WTC11 (cell line): Measurements from ENCODE around the gene ZC3H8. TPM values are rescaled to one million over a fixed set of nuclear protein-coding genes. Genes with fewer than 3 reads are reported as not detected.

ENCODE experiments used
- ATAC-seq: fragments of 200-7000 bp; cut with Tn5 transposase; 2 replicates; pipeline ENCODE4 v1.10.0; 2021; ENCODE audit warnings: mild to moderate bottlenecking, moderate library complexity
- CTCF ChIA-PET: fragments of 300-600 bp; sonication (Branson Sonifier 250); formaldehyde crosslinking; loops from one replicate; lab custom pipeline; 2021; ENCODE audit warnings: antibody characterized with exemption; lab: Charles Lee
- POLR2A ChIA-PET: fragments of 350-600 bp; sonication (Branson Sonifier 250); formaldehyde crosslinking; loops from one replicate; lab custom pipeline; 2021; ENCODE audit warnings: antibody characterized with exemption; lab: Charles Lee
- DNase-seq: peaks from one replicate; pipeline ENCODE4 v3.0.0; 2021; ENCODE audit warnings: low spot score
- H3K27ac Mint-ChIP-seq: 2 replicates; pipeline ENCODE4 v1.8.0; 2021; ENCODE audit warnings: mixed read lengths
- H3K27me3 Mint-ChIP-seq: 2 replicates; pipeline ENCODE4 v1.8.0; 2021; ENCODE audit warnings: low read depth, mild to moderate bottlenecking, moderate library complexity, mixed read lengths
- H3K36me3 Mint-ChIP-seq: 2 replicates; pipeline ENCODE4 v1.8.0; 2021; ENCODE audit warnings: mixed read lengths
- H3K4me1 Mint-ChIP-seq: 2 replicates; pipeline ENCODE4 v1.8.0; 2022; ENCODE audit warnings: mixed read lengths
- H3K4me3 Mint-ChIP-seq: 2 replicates; pipeline ENCODE4 v1.8.0; 2021; ENCODE audit warnings: mild to moderate bottlenecking, moderate library complexity, mixed read lengths
- H3K9me3 Mint-ChIP-seq: 2 replicates; pipeline ENCODE4 v1.8.0; 2021; ENCODE audit warnings: mixed read lengths
- CREB1 ChIP-seq: sonication (generic); formaldehyde crosslinking; IDR thresholded peaks from 2 replicates; pipeline ENCODE4 v1.8.0; 2023; ENCODE audit warnings: mild to moderate bottlenecking, missing genetic modification reagents
- EMX1 ChIP-seq: fragments of 250-450 bp; sonication (Bioruptor Pico); IDR thresholded peaks from 2 replicates; pipeline ENCODE4 v1.8.0; 2021; ENCODE audit warnings: mild to moderate bottlenecking
- ESRRA ChIP-seq: sonication (generic); formaldehyde crosslinking; IDR thresholded peaks from 2 replicates; pipeline ENCODE4 v1.8.1; 2022; ENCODE audit warnings: mild to moderate bottlenecking, missing genetic modification reagents, borderline replicate concordance
- IRF2 ChIP-seq: sonication (generic); formaldehyde crosslinking; IDR thresholded peaks from 2 replicates; pipeline ENCODE4 v1.8.0; 2022; ENCODE audit warnings: low read depth, missing genetic modification reagents, borderline replicate concordance
- PRRX2 ChIP-seq: fragments of 250-450 bp; sonication (Bioruptor Pico); IDR thresholded peaks from 2 replicates; pipeline ENCODE4 v1.8.0; 2021; ENCODE audit warnings: mild to moderate bottlenecking
- TCF7 ChIP-seq: sonication (generic); formaldehyde crosslinking; IDR thresholded peaks from 2 replicates; pipeline ENCODE4 v1.8.0; 2022; ENCODE audit warnings: mild to moderate bottlenecking, low read depth, missing genetic modification reagents, moderate library complexity
- total RNA-seq: library from RNA; stranded (reverse); gene quantifications from 3 replicates; pipeline ENCODE4 v1.2.3, GENCODE V29; 2021
- TF ChIP-seq, protein P1 (sequence below): fragments of 250-450 bp; sonication (Bioruptor Pico); IDR thresholded peaks from 2 replicates; pipeline ENCODE4 v2.1.2; 2022; ENCODE audit warnings: mild to moderate bottlenecking, moderate library complexity
- TF ChIP-seq, protein P2 (sequence below): fragments of 200-600 bp; IDR thresholded peaks from 2 replicates; pipeline ENCODE4 v1.8.0; 2022; ENCODE audit warnings: antibody characterized with exemption
- TF ChIP-seq, protein P3 (sequence below): sonication (generic); formaldehyde crosslinking; IDR thresholded peaks from 2 replicates; pipeline ENCODE4 v1.8.0; 2023; ENCODE audit warnings: missing genetic modification reagents
- TF ChIP-seq, protein P4 (sequence below): sonication (generic); formaldehyde crosslinking; IDR thresholded peaks from 2 replicates; pipeline ENCODE4 v1.8.1; 2022; ENCODE audit warnings: missing genetic modification reagents, borderline replicate concordance
- TF ChIP-seq, protein P5 (sequence below): sonication (generic); formaldehyde crosslinking; IDR thresholded peaks from 2 replicates; pipeline ENCODE4 v1.8.1; 2023; ENCODE audit warnings: mild to moderate bottlenecking, missing genetic modification reagents
- TF ChIP-seq, protein P6 (sequence below): fragments of 250-450 bp; sonication (Bioruptor Pico); IDR thresholded peaks from 2 replicates; pipeline ENCODE4 v1.9.0; 2021; ENCODE audit warnings: mild to moderate bottlenecking
- TF ChIP-seq, protein P7 (sequence below): fragments of 250-450 bp; sonication (Bioruptor Pico); IDR thresholded peaks from 2 replicates; pipeline ENCODE4 v1.9.0; 2021; ENCODE audit warnings: moderate library complexity, mild to moderate bottlenecking, inconsistent platforms, borderline replicate concordance
- TF ChIP-seq, protein P8 (sequence below): sonication (generic); formaldehyde crosslinking; conservative IDR thresholded peaks from 2 replicates; pipeline ENCODE4 v1.8.1; 2022; ENCODE audit warnings: mild to moderate bottlenecking, missing genetic modification reagents

ZC3H8 gene
- total RNA-seq, 1 experiment from 2014 or later, result 5.7 TPM

DNA sequence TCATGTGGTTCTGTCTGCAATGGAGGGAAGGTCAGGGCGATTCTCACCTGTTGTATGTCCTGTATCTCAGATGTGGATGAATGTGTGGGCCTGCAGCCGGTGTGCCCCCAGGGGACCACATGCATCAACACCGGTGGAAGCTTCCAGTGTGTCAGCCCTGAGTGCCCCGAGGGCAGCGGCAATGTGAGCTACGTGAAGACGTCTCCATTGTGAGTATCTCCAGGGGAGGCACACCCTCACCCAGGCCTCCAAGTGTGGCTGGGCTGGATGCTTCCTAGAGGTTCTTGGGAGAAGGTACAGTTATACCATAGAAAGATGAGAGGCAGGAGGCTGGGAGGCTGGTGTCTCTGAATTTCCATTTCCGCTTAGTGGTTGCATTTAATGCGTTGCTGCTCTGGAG lies 69.7 kb downstream of the ZC3H8 start (continued):
- TF ChIP-seq, protein P1, sequence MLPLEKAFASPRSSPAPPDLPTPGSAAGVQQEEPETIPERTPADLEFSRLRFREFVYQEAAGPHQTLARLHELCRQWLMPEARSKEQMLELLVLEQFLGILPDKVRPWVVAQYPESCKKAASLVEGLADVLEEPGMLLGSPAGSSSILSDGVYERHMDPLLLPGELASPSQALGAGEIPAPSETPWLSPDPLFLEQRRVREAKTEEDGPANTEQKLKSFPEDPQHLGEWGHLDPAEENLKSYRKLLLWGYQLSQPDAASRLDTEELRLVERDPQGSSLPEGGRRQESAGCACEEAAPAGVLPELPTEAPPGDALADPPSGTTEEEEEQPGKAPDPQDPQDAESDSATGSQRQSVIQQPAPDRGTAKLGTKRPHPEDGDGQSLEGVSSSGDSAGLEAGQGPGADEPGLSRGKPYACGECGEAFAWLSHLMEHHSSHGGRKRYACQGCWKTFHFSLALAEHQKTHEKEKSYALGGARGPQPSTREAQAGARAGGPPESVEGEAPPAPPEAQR (CRISPR knock-in tag), result no peak
- TF ChIP-seq, protein P2, sequence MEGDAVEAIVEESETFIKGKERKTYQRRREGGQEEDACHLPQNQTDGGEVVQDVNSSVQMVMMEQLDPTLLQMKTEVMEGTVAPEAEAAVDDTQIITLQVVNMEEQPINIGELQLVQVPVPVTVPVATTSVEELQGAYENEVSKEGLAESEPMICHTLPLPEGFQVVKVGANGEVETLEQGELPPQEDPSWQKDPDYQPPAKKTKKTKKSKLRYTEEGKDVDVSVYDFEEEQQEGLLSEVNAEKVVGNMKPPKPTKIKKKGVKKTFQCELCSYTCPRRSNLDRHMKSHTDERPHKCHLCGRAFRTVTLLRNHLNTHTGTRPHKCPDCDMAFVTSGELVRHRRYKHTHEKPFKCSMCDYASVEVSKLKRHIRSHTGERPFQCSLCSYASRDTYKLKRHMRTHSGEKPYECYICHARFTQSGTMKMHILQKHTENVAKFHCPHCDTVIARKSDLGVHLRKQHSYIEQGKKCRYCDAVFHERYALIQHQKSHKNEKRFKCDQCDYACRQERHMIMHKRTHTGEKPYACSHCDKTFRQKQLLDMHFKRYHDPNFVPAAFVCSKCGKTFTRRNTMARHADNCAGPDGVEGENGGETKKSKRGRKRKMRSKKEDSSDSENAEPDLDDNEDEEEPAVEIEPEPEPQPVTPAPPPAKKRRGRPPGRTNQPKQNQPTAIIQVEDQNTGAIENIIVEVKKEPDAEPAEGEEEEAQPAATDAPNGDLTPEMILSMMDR, result no peak
- TF ChIP-seq EMX1 (CRISPR knock-in tag) (no peak), PRRX2 (CRISPR knock-in tag) (no peak), ESRRA (no peak)
- TF ChIP-seq, protein P3, sequence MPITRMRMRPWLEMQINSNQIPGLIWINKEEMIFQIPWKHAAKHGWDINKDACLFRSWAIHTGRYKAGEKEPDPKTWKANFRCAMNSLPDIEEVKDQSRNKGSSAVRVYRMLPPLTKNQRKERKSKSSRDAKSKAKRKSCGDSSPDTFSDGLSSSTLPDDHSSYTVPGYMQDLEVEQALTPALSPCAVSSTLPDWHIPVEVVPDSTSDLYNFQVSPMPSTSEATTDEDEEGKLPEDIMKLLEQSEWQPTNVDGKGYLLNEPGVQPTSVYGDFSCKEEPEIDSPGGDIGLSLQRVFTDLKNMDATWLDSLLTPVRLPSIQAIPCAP, result no peak
- TF ChIP-seq, protein P4, sequence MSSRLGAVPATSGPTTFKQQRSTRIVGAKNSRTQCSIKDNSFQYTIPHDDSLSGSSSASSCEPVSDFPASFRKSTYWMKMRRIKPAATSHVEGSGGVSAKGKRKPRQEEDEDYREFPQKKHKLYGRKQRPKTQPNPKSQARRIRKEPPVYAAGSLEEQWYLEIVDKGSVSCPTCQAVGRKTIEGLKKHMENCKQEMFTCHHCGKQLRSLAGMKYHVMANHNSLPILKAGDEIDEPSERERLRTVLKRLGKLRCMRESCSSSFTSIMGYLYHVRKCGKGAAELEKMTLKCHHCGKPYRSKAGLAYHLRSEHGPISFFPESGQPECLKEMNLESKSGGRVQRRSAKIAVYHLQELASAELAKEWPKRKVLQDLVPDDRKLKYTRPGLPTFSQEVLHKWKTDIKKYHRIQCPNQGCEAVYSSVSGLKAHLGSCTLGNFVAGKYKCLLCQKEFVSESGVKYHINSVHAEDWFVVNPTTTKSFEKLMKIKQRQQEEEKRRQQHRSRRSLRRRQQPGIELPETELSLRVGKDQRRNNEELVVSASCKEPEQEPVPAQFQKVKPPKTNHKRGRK, result no peak
- TF ChIP-seq, protein P5, sequence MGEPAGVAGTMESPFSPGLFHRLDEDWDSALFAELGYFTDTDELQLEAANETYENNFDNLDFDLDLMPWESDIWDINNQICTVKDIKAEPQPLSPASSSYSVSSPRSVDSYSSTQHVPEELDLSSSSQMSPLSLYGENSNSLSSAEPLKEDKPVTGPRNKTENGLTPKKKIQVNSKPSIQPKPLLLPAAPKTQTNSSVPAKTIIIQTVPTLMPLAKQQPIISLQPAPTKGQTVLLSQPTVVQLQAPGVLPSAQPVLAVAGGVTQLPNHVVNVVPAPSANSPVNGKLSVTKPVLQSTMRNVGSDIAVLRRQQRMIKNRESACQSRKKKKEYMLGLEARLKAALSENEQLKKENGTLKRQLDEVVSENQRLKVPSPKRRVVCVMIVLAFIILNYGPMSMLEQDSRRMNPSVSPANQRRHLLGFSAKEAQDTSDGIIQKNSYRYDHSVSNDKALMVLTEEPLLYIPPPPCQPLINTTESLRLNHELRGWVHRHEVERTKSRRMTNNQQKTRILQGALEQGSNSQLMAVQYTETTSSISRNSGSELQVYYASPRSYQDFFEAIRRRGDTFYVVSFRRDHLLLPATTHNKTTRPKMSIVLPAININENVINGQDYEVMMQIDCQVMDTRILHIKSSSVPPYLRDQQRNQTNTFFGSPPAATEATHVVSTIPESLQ (CRISPR knock-in tag), result no peak
- TF ChIP-seq, protein P6, sequence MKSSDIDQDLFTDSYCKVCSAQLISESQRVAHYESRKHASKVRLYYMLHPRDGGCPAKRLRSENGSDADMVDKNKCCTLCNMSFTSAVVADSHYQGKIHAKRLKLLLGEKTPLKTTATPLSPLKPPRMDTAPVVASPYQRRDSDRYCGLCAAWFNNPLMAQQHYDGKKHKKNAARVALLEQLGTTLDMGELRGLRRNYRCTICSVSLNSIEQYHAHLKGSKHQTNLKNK (CRISPR knock-in tag), result no peak
- TF ChIP-seq, protein P7, sequence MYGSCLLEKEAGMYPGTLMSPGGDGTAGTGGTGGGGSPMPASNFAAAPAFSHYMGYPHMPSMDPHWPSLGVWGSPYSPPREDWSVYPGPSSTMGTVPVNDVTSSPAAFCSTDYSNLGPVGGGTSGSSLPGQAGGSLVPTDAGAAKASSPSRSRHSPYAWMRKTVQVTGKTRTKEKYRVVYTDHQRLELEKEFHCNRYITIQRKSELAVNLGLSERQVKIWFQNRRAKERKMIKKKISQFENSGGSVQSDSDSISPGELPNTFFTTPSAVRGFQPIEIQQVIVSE (CRISPR knock-in tag), result no peak

DNA sequence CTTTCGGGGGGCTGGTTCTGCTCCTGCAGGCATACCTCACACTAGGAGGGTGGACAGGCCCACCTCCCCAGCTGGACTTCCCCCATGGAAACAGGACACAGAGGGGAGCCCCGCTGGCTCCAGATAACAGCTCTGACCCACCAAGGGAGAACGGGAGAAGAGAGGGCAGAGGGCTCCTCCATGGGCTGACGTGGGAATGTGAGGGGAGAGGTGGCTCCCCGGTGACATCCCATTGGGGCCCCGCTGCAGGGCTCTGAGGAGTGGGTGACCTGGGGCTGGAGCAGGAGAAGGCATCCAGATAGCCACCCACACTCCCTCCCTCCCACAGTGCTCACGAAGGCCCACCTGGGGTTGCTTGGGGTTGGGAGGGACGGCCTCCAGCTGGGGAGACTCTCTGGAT lies 70.7 kb downstream of the ZC3H8 start:
- ATAC-seq (no peak), DNase-seq (no peak)
- Mint-ChIP-seq H3K9me3 (peaks cover 21% of the 10 kb centered on the region), H3K27me3 (peaks cover 40% of the 10 kb centered on the region), H3K4me1 (peaks cover 9% of the 10 kb centered on the region), H3K4me3 (no peak overlapping the region), H3K36me3 (no peaks in the 10 kb centered on the region), H3K27ac (no peak overlapping the region)
- ChIA-PET POLR2A (no interaction called here), CTCF (no interaction called here)
- no peak for TF ChIP-seq TCF7
- TF ChIP-seq, protein P8, sequence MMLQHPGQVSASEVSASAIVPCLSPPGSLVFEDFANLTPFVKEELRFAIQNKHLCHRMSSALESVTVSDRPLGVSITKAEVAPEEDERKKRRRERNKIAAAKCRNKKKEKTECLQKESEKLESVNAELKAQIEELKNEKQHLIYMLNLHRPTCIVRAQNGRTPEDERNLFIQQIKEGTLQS (CRISPR knock-in tag), result no peak
- TF ChIP-seq IRF2 (CRISPR knock-in tag), result no peak

DNA sequence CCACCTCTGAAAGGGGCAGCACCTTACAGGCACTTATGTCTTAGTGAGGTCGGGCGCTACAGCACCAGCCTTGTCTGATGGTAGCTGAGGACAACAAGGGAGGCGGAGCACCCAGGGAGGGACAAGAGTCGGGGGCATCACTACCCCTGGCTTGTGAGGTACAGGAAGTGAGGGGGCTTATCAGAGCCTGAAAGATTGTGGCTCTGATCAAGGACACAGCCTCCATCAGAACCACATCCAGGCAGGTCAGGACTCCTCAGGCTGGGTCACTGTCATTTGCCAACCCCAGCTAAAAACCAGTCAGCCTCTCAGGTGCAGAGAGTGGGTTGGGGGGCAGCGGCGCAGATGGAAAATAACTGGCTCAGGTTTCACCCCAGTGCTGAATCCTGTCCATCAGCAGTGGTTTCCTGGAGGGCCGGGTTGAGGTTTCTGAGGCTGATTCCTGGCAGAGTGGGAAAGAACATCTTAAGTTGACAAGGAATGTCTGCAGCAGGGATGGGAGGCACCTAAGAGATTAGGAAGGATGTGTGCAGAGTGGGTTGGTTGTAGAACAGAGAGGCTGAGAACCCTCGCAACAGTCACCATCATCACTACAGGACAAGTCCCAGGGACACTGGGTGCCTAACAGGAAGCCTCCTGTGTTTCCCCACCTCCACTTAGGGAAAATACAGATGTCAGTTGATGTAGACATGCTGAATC lies 71.4 kb downstream of the ZC3H8 start:
- no peak for ATAC-seq
- Mint-ChIP-seq H3K9me3 (peaks cover 23% of the 10 kb centered on the region), H3K27me3 (peaks cover 42% of the 10 kb centered on the region), H3K4me1 (peaks cover 9% of the 10 kb centered on the region), H3K27ac (no peak overlapping the region)
- ChIA-PET POLR2A (no interaction called here), CTCF (interaction anchor here (1.4 kb wide), 1 partner anchor 33 kb away, joined by 3 read pairs; no protein-coding TSS in a partner anchor)
- no peak for TF ChIP-seq CREB1 (CRISPR knock-in tag)
- TF ChIP-seq, all 79 proteins: peak for 0
- Mint-ChIP-seq H3K4me3 (no peak overlapping the region), H3K36me3 (no peaks in the 10 kb centered on the region)
- no peak for DNase-seq
